Measurements from ENCODE around the gene SOCS7. TPM values are rescaled to one million over a fixed set of nuclear protein-coding genes. Genes with fewer than 3 reads are reported as not detected.

The SOCS7 gene
- polyA plus RNA-seq, 3 donors: 16.8 to 18.6 (median 18.6) TPM

DNA sequence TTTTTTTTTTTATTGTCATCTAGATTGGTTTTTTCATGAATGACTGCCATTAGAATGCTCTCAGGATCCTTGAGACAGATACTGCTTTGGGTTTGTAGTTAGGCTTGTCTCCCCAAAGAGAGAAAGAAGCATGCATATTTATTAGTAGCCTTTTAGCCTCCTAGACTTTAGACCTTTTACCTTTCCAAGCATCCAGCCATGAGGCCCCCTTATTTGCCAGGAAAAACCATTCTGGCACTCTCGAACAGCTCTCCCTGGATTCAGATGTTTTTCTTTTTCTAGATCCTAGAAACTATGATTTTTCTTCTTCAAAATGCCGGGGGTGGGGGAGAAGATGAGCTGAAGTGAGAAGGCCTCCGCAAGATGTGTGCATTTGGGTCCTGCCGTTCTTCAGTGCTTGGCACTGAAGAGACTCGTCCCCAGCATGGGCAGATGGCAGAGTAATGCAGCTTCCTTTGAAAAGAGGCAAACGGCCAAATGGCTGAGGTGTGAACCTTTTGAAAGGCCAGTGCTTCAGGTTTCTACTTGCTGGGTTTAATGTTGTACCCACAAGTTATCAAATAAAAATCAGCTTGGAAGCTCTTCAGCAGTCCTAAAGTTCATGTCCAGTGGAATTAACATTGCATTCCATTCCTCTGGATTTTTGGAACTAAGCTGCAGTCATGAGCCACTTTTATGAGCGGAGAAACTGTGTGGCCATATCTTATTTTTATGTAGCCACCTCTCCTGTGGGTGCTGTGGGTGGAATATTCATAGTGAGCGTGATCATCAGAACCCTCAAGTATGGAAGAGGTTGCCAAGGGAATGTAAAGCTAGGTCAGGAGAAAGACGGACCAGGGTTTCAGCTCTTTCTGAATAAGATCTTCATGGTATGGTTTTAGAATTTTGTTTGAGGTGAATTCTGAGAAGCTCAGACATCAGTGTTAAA is 7.2 kb downstream of the SOCS7 start:
- DNase-seq (ENCODE audit: low read depth in 3 of 3, low spot score in 2 of 3): no peak

DNA sequence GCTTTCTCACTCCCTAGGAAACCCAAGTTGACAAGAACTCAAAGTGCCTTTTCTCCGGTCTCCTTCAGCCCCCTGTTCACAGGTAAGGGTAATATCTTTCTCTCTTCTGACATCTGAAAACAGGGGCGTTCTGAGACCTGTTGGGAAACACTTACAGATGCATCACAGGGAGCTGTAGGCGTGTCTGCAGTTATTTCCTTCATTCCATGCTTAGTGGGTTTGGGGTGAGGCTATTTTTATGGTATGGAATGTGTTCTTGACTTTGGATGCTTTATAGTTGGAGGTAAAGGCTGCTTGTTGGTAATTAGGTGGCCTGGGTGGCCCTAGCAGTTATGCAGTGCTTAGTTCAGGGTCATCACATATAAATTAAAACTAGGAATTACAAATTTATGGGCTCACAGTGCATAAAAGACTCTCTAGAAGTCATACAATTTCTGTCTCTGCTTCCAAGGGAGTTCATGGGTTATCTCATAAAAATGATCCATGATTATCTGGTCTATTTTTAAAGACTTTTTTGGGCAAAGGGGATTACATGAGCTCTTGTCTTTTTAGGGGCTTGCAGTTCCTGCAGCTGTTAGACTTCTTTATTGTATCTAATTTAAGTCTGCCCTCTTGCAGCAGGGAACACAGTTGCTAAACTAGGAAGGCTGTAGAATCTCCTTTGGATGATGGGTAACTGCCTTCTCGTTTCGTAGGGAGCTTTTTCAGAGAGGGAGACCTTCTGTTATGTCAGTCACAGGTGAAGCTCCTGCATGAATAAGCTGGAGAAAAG is 10.2 kb downstream of the SOCS7 start:
- no peak for DNase-seq (ENCODE audit: low read depth in 3 of 3, low spot score in 2 of 3)

DNA sequence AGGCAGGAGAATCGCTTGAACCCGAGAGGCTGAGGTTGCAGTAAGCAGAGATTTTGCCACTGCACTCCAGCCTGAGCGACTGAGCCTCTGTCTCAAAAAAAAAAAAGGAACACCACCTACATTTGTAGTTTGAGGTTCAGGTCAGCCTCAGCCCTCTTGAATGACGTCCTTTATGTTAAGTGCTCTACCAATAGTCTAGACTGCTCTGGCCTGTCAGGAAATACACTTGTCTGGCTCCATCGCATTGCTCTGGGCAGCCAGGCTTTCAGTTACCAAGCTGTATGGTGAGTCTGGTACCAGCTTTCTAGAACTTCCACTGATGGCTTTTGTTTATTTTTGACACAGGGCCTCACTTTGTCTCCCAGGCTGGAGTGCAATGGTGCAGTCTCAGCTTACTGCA is 11.4 kb downstream of the SOCS7 start:
- DNase-seq (ENCODE audit: low read depth in 3 of 3, low spot score in 2 of 3): no peak

DNA sequence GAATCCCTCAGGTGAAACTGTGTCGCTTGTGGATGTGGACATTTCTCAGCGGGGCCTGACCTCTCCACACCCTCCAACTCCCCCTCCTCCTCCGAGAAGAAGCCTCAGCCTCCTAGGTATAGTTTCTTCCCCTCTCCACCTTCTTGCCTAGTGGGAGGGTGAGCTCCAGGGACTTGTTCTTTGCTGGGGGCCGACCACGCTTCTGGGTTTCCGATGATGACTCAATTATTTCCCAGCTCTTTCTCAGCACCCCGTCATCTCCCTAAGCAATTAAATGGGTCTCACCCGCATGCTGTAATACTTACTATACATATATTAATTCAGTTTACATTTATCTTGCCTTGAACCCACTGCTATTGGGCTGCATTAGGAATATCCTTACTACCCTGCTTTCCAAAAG is 13.1 kb downstream of the SOCS7 start:
- DNase-seq (ENCODE audit: low read depth in 3 of 3, low spot score in 2 of 3): no peak

DNA sequence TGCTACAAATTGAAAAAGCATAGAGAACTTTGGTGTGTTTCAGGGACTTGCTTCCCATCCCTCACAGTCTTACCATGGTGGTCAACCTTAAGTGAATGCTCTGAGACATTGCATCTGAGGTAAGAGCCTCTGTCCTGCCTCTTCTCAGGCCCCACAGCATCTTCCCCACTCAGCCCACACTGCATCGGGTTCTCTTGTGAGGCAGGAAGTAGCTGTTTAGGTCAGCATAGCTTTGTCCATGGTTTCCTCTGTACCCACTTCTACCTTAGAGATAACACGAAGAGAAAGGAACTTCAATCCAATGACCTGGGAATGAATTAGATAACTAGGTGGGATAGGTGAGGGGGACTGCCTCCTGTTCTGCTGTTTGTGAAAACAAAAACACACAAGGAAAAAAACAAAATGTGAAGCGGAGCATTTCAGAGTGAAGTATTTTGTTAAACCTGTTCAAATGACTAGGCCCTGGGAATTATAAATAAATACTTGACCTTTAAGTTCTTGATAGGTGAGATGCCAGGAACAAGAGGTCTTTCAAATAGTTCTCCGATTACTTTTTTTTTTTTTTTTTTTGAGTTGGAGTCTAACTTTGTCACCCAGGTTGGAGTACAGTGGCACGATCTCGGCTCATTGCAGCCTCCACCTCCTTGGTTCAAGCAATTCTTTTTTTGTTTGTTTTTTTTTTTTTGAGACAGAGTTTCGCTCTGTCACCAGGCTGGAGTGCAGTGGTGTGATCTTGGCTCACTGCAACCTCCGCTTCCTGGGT is 17.7 kb downstream of the SOCS7 start:
- no peak for DNase-seq (ENCODE audit: low read depth in 3 of 3, low spot score in 2 of 3)

DNA sequence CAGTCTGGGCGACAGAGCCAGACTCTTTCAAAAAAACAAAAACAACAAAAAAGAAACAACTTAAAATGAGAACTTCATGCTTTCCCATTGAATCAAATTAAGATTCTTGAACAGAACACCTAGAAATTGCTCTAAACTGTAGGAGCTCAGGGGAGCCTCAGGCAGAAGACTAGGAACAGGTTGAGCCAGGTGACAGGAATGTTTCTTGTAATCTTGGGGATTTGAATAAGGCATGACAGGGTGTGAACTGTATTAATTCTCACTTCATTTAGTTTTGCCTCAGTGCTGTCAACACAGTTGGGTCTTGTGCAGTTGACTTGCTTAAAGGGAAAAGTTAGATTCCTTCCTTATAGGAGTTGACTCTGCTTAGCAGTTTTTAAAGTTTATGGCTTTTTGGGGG is 27.8 kb downstream of the SOCS7 start:
- no peak for DNase-seq (ENCODE audit: low read depth in 3 of 3, low spot score in 2 of 3)

DNA sequence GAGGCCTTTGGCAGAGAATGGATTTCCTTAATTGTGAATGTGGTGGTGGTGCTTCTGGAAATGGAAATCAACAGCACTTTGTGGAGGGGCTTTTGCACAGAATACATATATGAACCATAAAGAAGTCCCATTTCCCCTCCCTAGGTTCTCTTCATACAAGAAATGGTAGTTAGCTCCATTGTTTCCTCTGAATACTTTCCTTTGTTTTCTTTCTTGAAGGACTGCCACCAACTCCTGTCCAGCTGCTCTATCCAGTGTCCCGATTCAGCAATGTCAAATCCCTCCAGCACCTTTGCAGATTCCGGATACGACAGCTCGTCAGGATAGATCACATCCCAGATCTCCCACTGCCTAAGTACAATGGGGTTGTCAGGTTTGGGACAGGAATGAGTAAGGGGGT is 43.4 kb downstream of the SOCS7 start:
- no peak for DNase-seq (ENCODE audit: low read depth in 3 of 3, low spot score in 2 of 3)

DNA sequence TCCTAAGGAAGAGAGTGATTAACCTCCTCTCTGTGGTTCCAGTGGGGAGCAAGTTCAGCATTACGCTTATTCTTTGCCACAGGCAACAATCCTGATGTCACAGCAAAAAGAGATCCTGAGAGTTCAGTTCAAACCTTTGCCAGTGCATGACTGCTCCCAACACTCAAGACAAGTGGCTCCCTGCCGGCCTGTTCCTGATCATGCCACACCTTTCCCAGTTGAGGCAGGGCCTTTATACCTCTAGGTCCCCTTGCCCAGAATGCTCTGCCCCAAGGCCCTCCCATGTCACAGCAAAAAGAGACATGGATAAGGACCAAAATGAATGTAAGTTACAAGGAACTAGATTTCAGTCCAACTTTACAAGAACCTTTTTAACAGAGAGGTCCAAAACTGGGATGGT is 45.6 kb downstream of the SOCS7 start:
- DNase-seq (ENCODE audit: low read depth in 3 of 3, low spot score in 2 of 3): no peak

DNA sequence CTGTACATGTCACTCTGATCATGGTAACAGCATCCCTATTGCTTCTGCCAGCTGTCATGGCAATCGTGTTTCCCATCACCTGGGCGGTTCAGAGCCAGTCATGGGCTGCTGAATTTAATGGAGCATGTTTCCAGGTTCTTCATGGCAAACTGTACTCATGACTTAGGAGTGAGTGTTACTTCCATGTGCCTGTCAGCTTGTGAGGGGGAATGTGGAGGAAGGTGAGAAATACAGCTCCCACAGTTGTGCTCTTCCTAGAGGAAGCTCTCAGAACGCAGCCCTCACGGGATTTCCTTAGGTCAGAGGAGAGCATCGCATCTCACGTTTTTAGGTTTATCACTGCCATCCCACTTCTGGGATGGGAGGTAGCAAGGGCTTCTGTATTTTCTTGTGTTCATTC is 48.6 kb downstream of the SOCS7 start:
- DNase-seq (ENCODE audit: low read depth in 3 of 3, low spot score in 2 of 3): no peak

DNA sequence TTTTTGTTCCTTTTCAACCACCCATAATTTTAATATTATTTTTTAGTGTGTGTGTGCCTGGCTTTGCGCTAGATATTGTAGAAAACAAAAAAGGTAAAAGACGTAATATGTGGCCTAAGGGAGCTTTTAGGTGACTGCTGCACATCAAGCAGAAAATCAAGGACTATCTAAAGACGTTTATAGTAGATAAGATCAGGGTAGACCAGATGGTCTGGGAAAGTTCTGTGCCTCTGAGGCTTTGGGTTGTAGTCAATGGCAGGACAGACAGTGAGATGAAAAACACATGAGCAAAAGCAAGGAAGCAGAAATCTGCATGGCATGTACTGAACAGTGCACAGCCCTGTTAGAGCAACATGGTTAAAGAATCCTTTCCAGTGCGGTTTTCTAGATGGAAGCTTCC is 49.8 kb downstream of the SOCS7 start:
- no peak for DNase-seq (ENCODE audit: low read depth in 3 of 3, low spot score in 2 of 3)

DNA sequence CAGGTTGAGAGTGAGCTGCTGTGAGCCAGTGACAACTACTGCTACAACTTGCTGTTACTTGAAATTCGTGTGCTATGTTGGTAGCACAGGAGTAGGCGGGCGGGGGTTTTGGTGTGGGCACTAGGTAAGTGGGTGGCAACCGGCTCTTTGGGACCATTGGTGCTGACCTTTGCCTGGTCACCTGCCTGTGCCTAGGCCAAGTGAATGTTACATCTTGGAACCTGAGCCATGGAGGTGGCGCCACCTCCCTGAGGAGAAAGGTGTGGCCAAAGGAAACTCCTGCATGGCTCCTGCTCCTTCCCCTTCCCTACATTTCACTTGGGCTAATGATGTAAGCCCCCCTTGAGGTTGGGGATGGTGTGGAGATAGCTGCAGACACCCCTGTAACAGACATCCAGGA is 51.3 kb downstream of the SOCS7 start:
- no peak for DNase-seq (ENCODE audit: low read depth in 3 of 3, low spot score in 2 of 3)

DNA sequence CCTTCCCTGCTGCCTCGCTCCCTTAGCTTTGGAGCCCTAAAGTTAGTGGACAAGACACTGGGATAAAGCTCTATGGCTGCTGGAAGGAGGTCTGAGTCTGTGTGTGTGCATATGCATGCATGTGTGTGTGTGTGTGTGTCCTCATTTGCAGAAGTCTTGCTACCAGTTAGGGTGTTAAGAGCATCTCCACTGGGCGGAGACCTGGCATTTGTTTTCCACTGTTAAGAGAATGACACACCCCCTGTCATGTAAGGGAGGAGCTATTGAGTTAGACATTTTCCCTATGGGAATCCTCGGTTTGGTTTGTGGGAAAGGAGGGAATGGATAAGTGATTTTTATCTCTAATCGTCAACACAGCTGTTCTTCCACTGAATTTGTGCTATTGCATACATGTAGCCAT is 51.8 kb downstream of the SOCS7 start:
- no peak for DNase-seq (ENCODE audit: low read depth in 3 of 3, low spot score in 2 of 3)

DNA sequence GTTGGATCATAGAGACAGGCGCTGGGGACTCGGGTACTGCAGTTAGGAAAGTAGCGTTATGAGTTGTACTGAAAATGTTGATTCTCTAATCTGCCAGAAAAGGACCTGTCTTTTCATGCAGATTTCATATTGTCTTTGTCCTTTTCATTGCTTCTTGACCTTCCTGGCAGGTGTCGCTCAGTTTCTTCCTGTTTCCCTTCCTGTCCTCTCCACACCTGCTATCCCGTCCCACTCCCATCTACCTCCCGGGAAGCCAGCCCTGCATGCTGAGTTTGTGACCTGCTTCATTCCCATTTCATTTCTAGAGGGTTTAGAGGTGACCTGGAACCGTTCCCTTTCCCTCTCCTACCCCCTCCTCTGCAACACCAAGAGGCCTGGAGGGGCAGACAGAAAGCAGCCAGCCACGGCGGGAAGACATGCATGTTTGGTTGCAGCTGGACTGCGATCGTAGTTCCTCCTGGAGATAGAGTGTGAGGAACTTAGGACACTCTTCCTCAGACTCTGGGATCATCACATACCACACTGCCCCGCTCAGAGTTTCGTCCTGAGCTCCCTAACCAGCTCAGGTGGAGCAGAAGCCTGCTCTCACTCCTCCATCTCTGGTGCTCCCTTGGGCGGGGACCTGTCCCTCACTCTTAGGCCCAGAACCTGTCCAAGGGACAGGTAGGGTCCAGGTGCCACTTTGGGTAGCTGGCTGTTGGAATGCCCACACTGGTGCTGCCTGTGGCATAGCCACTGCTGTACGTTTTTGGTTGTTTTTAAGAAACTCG is 52.7 kb downstream of the SOCS7 start:
- DNase-seq (ENCODE audit: low read depth in 3 of 3, low spot score in 2 of 3): no peak

DNA sequence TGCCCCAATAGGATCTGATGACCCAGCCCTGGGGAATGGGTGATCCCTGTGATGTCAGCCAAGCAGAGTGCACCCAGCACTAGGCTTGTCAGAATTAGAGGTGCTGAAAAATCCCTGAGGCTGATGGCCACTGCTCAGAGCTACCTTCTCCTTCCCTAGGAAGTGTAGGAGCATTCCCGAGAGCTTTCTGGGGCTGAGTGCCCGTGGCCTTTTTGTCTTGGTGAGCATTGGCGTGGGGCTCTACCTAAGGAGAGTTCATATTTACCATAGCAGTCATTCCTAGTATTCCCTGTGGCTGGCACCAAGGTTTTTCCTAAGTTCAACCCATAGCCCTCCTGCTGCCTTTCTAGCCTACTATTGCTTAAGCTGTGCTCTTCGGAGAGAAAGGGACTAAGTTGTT is 54.0 kb downstream of the SOCS7 start:
- no peak for DNase-seq (ENCODE audit: low read depth in 3 of 3, low spot score in 2 of 3)

DNA sequence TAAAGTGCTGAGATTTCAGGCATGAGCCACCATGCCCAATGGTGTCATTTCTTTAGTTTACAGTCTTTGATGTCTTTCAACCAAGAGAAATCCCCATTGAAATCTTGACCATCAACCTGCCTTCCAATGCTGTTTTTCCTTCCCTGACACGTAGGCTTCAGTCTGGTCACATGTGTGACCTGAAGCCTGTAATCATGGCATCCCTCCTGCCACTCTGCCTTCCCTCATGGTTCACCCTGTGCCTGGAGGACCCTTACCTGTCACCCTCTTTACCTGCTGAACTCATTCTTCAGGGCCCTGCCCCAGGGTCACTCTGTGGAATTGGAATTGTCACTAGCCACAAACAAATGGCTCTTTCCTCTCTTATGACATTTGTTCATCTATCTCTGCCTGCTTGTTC is 58.6 kb downstream of the SOCS7 start:
- DNase-seq (ENCODE audit: low read depth in 3 of 3, low spot score in 2 of 3): no peak

DNA sequence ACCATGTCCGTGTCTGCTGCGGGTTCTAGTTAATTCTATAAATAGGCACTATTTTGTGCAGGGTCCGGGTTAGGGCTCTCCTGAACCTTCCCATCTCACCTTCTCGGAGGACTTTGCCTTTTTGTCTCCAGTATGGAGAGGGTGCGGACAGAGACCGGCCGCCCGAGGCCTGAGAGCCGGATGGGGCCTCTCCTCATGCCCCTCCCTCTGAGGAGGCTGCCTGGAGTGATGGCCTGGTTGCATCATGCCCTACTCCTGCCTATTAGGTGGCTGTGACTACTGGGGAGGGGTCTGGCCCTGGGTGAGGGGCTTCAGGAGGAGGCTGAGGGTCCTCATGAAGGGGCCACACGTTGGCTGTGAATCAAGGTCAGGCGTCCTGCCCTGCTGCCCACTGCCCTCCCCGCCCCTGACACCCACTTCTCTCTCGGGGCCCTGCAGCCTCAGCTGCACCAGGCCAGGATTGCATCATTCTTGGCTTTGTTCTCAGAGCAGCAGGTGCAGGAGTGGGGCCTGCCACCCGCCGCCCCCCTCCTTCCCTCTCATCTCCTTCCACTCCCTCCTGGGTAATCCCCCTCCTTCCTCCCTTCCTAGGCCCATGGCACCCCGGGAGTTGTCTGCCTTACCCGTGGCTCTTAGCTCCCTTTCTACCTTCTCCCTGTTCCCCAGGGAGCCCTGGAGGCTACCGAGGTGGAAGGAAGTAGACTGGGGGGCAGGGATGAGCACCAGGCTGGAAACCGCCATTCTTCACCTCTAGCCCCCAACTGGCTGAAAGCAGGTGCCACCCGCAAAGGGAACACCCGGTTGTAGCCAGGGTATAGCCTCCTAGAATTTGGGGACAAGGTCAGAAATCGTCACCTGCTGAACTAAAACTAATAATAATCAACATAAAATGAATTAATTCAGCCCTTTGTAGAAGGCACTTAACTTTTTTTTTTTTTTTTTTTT is 63.9 kb downstream of the SOCS7 start:
- no peak for DNase-seq (ENCODE audit: low read depth in 3 of 3, low spot score in 2 of 3)

DNA sequence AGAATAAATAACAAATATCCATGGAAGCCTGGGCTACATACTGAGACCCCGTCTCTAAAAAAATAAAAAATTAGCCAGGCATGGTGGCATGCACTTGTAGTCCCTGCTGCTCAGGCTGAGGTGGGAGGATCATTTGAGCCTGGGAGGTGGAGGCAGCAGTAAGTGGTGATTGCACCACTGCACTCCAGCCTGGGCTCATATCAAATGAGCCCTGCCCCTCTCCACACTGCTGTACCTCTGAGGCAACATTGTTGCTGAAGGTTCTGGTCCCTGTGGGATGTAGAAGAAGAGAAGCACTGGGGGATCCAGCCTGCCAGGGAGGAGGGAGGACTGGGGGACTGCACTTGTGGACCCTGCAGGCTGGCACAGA is 65.2 kb downstream of the SOCS7 start:
- no peak for DNase-seq (ENCODE audit: low read depth in 3 of 3, low spot score in 2 of 3)

DNA sequence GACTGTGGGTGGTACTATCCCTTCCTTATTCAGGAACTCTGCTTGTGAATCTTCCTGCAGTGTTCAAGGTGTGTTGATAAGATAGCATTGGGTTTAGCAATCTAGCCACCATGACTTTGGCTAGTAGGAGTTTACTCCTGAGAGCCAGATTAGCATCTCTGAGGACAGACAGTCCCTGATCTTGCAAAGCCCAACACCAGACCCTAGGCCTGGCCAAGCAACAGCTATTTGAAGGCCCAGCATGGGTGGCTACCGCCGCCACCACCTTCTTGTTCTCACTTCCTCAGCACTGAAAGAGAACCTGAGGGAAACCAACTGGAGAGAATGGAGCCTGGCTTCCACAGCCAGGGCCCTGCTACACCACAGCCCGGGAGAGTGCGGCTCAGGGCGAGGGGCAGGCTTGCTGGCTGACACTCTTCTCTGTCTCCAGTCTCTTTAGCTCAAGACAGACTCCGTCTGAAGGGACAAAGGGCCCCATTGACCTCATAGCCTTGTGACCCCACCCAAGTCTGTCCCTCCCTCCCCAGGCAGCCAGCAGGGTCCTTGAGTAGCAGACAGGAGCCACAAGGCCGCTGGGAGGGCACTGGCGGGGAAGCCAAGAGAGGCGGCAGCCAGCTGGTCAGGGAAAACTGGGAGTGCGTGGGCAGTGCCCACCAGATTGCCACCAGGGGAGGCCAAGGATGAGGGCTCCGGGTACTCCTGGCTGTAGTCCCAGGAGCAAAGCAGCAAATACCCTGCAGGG is 65.7 kb downstream of the SOCS7 start:
- no peak for DNase-seq (ENCODE audit: low read depth in 3 of 3, low spot score in 2 of 3)
